CD4-positive, alpha-beta memory T cell (primary cell): ENCODE measurements around the gene VASN. TPM values are rescaled to one million over a fixed set of nuclear protein-coding genes. Genes with fewer than 3 reads are reported as not detected.
"Not testable (repeated sequence)": the region's sequence is repeated elsewhere in the genome, so short reads cannot be mapped to it uniquely, and the experiment has no call there.

Experiments
- CTCF ChIA-PET: fragments of 350-600 bp; sonication (Branson Sonifier 250); formaldehyde crosslinking; loops from one replicate; lab custom pipeline; 2021; ENCODE audit warnings: inconsistent platforms; ENCODE audit not compliant: partially characterized antibody; lab: Charles Lee
- POLR2A ChIA-PET: fragments of 350-600 bp; sonication (Branson Sonifier 250); formaldehyde crosslinking; loops from one replicate; lab custom pipeline; 2021; ENCODE audit not compliant: partially characterized antibody; lab: Charles Lee
- DNase-seq, 5 donors: peaks; one replicate each; pipeline versions ENCODE4 v3.0.0 to v3.0.0-alpha.2; 2020 to 2022; ENCODE audit warnings: mixed read lengths in 1 of 5
- H3K27ac ChIP-seq: one replicate; pipeline ENCODE4 v1.7.0; 2013; ENCODE audit warnings: low read depth, low read length
- H3K27me3 ChIP-seq: 2 replicates; pipeline ENCODE4 v1.7.0; 2013; ENCODE audit warnings: mild to moderate bottlenecking, low read length, moderate library complexity; ENCODE audit not compliant: insufficient read depth
- H3K36me3 ChIP-seq: 2 replicates; pipeline ENCODE4 v1.7.0; 2013; ENCODE audit warnings: mild to moderate bottlenecking, low read length, moderate library complexity; ENCODE audit not compliant: insufficient read depth
- H3K4me1 ChIP-seq: 2 replicates; pipeline ENCODE4 v1.7.0; 2013; ENCODE audit warnings: mild to moderate bottlenecking, low read length, moderate library complexity; ENCODE audit not compliant: insufficient read depth
- H3K4me3 ChIP-seq, 2 donors: one replicate each; pipeline ENCODE4 v1.7.0; 2013; ENCODE audit warnings: low read length in 2 of 2, mild to moderate bottlenecking in 1 of 2
- H3K9me3 ChIP-seq, 2 donors: one replicate each; pipeline ENCODE4 v1.7.0; 2013; ENCODE audit warnings: low read length in 2 of 2, control low read depth in 1 of 2; ENCODE audit not compliant: control insufficient read depth in 1 of 2
- H3K27ac Mint-ChIP-seq, 7 donors: one replicate each; pipeline ENCODE4 v1.8.0; 2020 to 2021; ENCODE audit warnings: mixed read lengths in 7 of 7, mild to moderate bottlenecking in 6 of 7, inconsistent platforms in 3 of 7, moderate library complexity in 3 of 7
- H3K27me3 Mint-ChIP-seq, 2 donors: one replicate each; pipeline ENCODE4 v1.8.0; 2020 to 2021; ENCODE audit warnings: mixed read lengths in 2 of 2
- H3K36me3 Mint-ChIP-seq, 2 donors: one replicate each; pipeline ENCODE4 v1.8.0; 2020 to 2021; ENCODE audit warnings: mixed read lengths in 2 of 2, inconsistent platforms in 1 of 2, mild to moderate bottlenecking in 1 of 2
- H3K4me1 Mint-ChIP-seq, 4 donors: one replicate each; pipeline ENCODE4 v1.8.0; 2020 to 2021; ENCODE audit warnings: mixed read lengths in 4 of 4, mild to moderate bottlenecking in 1 of 4
- H3K4me3 Mint-ChIP-seq, 8 donors: one replicate each; pipeline ENCODE4 v1.8.0; 2020 to 2021; ENCODE audit warnings: mixed read lengths in 8 of 8, mild to moderate bottlenecking in 7 of 8, moderate library complexity in 6 of 8, inconsistent platforms in 3 of 8
- H3K9me3 Mint-ChIP-seq, 8 donors: one replicate each; pipeline ENCODE4 v1.8.0; 2020 to 2021; ENCODE audit warnings: mixed read lengths in 8 of 8, mild to moderate bottlenecking in 5 of 8, inconsistent platforms in 3 of 8, moderate library complexity in 1 of 8
- intact Hi-C: fragments of 100-400 bp; cut with micrococcal nuclease; formaldehyde crosslinking; loops from one replicate; pipeline ENCODE4 v1.15.1; 2023
- polyA plus RNA-seq, 2 donors: library from polyadenylated mRNA; unstranded; fragments of 300-500 nt; fragmentation: Illumina TruSeq; gene quantifications; one replicate each; pipeline ENCODE4 v1.2.3, GENCODE V29; 2021
- total RNA-seq, 2 experiments: library from RNA; stranded (reverse); gene quantifications; one replicate each; pipeline ENCODE4 v1.2.3, GENCODE V29; 2021

The VASN gene
- total and polyA plus RNA-seq, 4 experiments from 2014 or later, result 0.11 to 0.29 (median 0.16) TPM; not detected in 1

- Mint-ChIP-seq H3K9me3 (peaks cover 0 to 6% (median 0%) of the 10 kb centered on the region in 8 donors), H3K27me3 (no peaks in the 10 kb centered on the region), H3K36me3 (peaks cover 13 to 70% of the 10 kb centered on the region in 2 donors), H3K4me3 (peak overlapping the region in 2 of 8 donors; percentile 25 to 39), H3K4me1 (peaks cover 1 to 4% (median 3%) of the 10 kb centered on the region in 4 donors), H3K27ac (peak overlapping the region in 4 of 7 donors; percentile 10 to 80 (median 56))
- Histone ChIP-seq H3K27ac (no peak overlapping the region), H3K27me3 (no peaks in the 10 kb centered on the region), H3K9me3 (no peaks in the 10 kb centered on the region), H3K4me3 (no peak overlapping the region), H3K36me3 (peaks cover 79% of the 10 kb centered on the region), H3K4me1 (no peaks in the 10 kb centered on the region)
- DNase-seq, result no peak
- ChIA-PET POLR2A (interaction anchor here (1.2 kb wide), 1 partner anchor 25 kb away, joined by 3 read pairs; no protein-coding TSS in a partner anchor), CTCF (interaction anchor here (0.6 to 4.4 kb wide), 4 partner anchors 12 to 269 kb away, joined by 3 to 16 read pairs (median 3); partner anchors contain the start of gene TFAP4)
- intact Hi-C loops, result no loop called here
These were observed 18.9 kb downstream of the VASN start for GRCh38 chr16:4390266-4391260.

DNA sequence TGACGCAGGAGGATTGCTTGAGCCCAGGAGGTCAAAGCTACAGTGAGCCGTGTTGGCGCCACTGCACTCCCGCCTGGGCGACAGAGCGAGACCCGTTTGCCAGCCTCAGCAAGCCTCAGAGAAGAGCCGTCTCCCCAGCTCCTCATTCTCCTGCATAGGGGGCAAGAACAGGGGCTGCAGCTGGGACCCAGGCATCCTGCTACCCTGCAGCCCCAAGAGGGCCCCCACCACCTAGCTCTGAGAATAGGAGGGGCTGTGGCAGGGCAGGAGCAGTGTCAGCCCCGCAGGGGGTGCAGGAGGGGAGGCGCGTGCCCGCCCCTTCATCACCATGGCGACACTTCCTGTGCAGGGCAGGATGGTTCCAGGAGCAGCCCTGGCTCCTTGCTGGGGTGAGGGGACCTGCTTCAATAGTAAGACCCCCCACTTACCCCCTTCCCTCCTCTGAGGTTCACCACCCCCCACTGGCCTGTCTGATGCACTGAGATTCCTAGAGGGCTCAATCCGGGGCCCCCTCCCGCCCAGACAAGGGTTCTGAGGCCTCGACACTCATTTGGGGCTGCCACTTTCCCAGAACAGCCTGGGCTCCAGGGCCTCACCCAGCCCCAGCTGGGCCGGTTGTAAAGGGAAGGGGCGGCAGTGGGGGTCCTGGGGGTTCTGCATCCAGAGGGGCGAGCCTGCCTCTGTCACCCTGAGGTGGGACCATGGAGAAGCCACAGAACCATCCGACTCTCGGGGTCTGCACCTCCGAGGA, 20.2 kb downstream of the VASN start:
- H3K9me3 Mint-ChIP-seq, result peaks cover 0 to 6% (median 0%) of the 10 kb centered on the region in 8 donors

DNA sequence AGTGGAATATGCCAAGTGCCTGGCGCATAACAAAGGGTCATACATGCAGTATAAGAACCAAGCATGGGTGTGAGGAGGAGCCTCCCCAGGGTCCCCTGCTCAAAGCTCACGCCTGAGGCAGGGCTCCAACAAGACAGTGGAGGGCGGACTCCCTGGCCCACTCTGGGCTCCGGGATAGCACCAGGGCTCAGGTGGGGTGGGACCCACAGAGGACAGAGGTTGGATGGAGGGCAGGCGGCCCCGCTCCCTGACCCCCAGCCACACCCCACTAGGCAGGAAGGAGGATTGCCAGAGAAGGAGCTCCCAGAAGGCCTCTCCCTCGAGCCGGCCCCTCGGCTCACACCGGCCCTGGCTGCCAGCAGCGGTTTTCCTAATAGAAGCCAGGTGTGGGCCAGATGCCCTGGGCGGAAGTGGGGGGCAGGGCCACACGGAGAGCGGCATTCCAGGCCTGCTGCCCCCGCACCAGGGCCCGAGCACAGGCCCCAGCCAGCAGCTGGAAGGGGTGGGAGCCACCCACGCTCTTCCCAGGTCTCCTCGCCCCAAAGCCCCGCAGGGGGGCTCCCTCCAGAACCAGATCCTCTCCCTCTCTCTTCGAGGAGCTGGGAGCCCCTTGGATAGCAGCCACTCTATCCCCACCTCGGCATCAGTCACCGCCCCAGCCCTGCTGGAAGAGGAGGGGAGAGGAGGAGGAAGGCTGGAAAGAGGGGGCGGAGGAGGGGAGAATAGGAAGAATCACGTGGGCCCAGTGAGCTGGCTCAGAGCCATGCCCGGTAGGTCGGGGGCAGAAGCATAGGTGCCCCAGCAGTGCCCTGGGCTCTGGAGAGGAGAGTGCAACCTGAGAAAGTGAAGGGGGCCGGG, 21.0 kb downstream of the VASN start:
- DNase-seq, result no peak

More for the DNA sequence above, 20.2 kb downstream of the VASN start:
- Histone ChIP-seq H3K27me3 (no peaks in the 10 kb centered on the region), H3K36me3 (peaks cover 77% of the 10 kb centered on the region), H3K9me3 (no peaks in the 10 kb centered on the region), H3K4me3 (no peak overlapping the region), H3K27ac (no peak overlapping the region), H3K4me1 (no peaks in the 10 kb centered on the region)
- Mint-ChIP-seq H3K36me3 (peaks cover 18 to 69% of the 10 kb centered on the region in 2 donors), H3K4me3 (no peak overlapping the region), H3K4me1 (peaks cover 4 to 11% (median 5%) of the 10 kb centered on the region in 4 donors), H3K27me3 (no peaks in the 10 kb centered on the region), H3K27ac (peak overlapping the region in 3 of 7 donors; percentile 17 to 93 (median 79))
- POLR2A ChIA-PET, result interaction anchor here (1.2 kb wide), 1 partner anchor 24 kb away, joined by 3 read pairs; no protein-coding TSS in a partner anchor
- DNase-seq, result no peak
- intact Hi-C loops, result no loop called here
- CTCF ChIA-PET, result interaction anchor here (0.9 to 4.4 kb wide), 2 partner anchors 10 to 119 kb away, joined by 3 to 16 read pairs; partner anchors contain the start of gene TFAP4

DNA sequence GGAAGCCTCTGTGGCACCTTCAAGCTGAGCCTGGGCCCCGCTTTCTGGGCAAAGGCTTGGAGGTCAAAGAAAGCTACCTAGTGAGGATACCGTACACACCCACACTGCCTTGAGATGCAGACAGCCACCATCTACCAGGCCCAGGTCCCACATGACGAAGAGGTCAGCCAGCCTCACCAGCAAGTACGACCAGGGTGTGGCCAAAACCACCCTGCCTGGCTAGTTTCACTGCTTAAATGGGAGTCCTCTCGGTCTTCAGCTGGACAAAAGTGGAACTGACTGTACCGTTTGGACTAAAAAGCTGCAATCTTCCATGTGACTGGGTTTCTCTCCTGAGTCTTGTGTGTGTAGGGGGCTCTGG, 21.6 kb downstream of the VASN start:
- Histone ChIP-seq H3K4me3 (no peak overlapping the region), H3K27me3 (no peaks in the 10 kb centered on the region), H3K36me3 (peaks cover 67% of the 10 kb centered on the region), H3K4me1 (no peaks in the 10 kb centered on the region), H3K9me3 (no peaks in the 10 kb centered on the region), H3K27ac (no peak overlapping the region)
- CTCF ChIA-PET, result interaction anchor here (1.1 to 4.4 kb wide), 2 partner anchors 9 to 103 kb away, joined by 3 to 16 read pairs; no protein-coding TSS in a partner anchor
- Mint-ChIP-seq H3K27ac (peak overlapping the region in 1 of 7 donors; percentile 93), H3K4me3 (no peak overlapping the region), H3K4me1 (peaks cover 4 to 11% (median 5%) of the 10 kb centered on the region in 4 donors), H3K27me3 (no peaks in the 10 kb centered on the region), H3K9me3 (peaks cover 0 to 6% (median 0%) of the 10 kb centered on the region in 8 donors), H3K36me3 (peaks cover 15 to 67% of the 10 kb centered on the region in 2 donors)
- intact Hi-C loops, result no loop called here
- DNase-seq, result no peak
- POLR2A ChIA-PET, result interaction anchor here (1.6 kb wide), 1 partner anchor 140 kb away, joined by 3 read pairs; no protein-coding TSS in a partner anchor

More for the DNA sequence above, 21.0 kb downstream of the VASN start:
- ChIA-PET CTCF (interaction anchor here (1.1 to 4.4 kb wide), 2 partner anchors 10 to 103 kb away, joined by 3 to 16 read pairs; no protein-coding TSS in a partner anchor), POLR2A (interaction anchor here (1.6 kb wide), 1 partner anchor 139 kb away, joined by 3 read pairs; no protein-coding TSS in a partner anchor)
- Mint-ChIP-seq H3K9me3 (peaks cover 0 to 6% (median 0%) of the 10 kb centered on the region in 8 donors), H3K4me3 (no peak overlapping the region), H3K27ac (peak overlapping the region in 3 of 7 donors; percentile 29 to 93 (median 68)), H3K36me3 (peaks cover 15 to 68% of the 10 kb centered on the region in 2 donors), H3K27me3 (no peaks in the 10 kb centered on the region), H3K4me1 (peaks cover 4 to 11% (median 5%) of the 10 kb centered on the region in 4 donors)
- Histone ChIP-seq H3K36me3 (peaks cover 73% of the 10 kb centered on the region), H3K4me1 (no peaks in the 10 kb centered on the region), H3K4me3 (no peak overlapping the region), H3K27ac (no peak overlapping the region), H3K27me3 (no peaks in the 10 kb centered on the region), H3K9me3 (no peaks in the 10 kb centered on the region)
- intact Hi-C loops, result no loop called here

DNA sequence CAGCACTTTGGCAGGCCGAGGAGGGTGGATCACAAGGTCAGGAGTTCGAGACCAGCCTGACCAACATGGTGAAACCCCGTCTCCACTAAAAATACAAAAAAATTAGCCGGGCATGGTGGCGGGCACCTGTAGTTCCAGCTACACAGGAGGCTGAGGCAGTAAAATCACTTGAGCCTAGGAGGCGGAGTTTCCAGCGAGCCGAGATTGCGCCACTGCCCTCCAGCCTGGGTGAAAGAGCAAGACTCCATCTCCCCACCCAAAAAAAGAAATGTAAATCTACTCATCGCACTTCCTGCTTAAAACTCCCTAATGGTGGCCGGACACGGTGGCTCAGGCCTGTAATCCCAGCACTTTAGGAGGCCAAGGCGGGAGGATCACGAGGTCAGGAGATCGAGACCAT, 22.2 kb downstream of the VASN start:
- Mint-ChIP-seq H3K4me1 (peaks cover 4 to 11% (median 5%) of the 10 kb centered on the region in 4 donors), H3K36me3 (peaks cover 15 to 66% of the 10 kb centered on the region in 2 donors), H3K27ac (peak overlapping the region in 1 of 7 donors; percentile 93)
- H3K27ac ChIP-seq, intact Hi-C loops, H3K9me3 ChIP-seq, H3K27me3 Mint-ChIP-seq, H3K9me3 Mint-ChIP-seq, H3K4me3 ChIP-seq, H3K4me3 Mint-ChIP-seq, DNase-seq, H3K4me1 ChIP-seq, H3K27me3 ChIP-seq: not testable (repeated sequence)
- CTCF ChIA-PET, result interaction anchor here (0.7 to 4.4 kb wide), 3 partner anchors 8 to 104 kb away, joined by 3 to 16 read pairs (median 3); no protein-coding TSS in a partner anchor
- peaks cover 64% of the 10 kb centered on the region for H3K36me3 ChIP-seq
- POLR2A ChIA-PET, result interaction anchor here (1.3 to 1.6 kb wide), 2 partner anchors 16 to 140 kb away, joined by 3 read pairs; no protein-coding TSS in a partner anchor
